ENCODE results near the gene COPG2. TPM values are rescaled to one million over a fixed set of nuclear protein-coding genes. Genes with fewer than 3 reads are reported as not detected.

COPG2 gene
- total and polyA plus RNA-seq, 2 of the 13 experiments (the other 11 are each of a cell fraction or from before 2014, with no cell fraction given), result 14.1 to 17.7 TPM

DNA sequence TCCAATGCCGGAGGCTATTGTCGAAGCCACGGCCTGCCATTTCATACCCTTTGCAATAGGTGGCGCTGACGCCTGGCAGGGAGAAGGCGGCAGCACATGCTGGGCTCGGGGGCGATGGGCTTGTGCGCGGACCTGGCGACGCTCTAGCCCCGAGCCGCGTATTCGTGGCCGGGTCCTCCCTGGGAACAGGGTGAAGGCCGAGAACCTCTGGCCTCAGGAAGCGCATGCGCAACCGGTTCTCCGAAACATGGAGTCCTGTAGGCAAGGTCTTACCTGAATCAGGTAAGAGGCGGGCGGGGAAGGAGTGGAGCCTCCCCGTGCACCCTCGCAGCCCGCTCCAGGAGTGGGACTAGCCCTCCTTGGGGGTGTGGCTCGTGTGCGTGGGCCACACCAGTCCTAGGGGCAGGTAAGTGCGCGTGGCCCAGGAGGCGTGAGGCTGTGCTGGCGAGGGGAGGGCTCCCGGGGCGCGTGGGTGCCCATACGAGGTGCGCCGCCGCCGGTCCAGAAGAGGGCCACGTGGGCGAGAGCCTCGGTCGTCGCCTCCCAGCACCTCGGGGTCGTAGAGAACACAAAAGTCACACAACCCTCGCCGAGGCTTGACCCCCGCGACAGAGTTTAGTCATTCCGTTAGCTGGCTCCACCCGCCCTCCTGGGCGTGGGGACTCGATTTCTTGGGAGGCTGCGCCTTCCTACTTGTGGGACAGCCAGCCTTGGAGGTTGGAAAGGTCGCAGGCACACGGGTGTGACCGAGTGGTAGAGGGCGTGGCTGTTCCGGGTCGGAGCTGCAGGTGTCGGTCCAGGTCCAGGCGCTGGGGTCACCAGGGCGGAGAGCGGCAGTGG is 182.2 kb downstream of the COPG2 start (continued):
- TF ChIP-seq, protein P1, sequence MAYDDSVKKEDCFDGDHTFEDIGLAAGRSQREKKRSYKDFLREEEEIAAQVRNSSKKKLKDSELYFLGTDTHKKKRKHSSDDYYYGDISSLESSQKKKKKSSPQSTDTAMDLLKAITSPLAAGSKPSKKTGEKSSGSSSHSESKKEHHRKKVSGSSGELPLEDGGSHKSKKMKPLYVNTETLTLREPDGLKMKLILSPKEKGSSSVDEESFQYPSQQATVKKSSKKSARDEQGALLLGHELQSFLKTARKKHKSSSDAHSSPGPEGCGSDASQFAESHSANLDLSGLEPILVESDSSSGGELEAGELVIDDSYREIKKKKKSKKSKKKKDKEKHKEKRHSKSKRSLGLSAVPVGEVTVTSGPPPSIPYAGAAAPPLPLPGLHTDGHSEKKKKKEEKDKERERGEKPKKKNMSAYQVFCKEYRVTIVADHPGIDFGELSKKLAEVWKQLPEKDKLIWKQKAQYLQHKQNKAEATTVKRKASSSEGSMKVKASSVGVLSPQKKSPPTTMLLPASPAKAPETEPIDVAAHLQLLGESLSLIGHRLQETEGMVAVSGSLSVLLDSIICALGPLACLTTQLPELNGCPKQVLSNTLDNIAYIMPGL (CRISPR knock-in tag; IDR thresholded peaks at IDR 0.05; ENCODE audit: borderline replicate concordance in 1 of 2, low read depth in 1 of 2), result peak; percentile 70 to 89
- TF ChIP-seq ZMYM2 (CRISPR knock-in tag; IDR thresholded peaks at IDR 0.05) (no peak), ZBTB8A (CRISPR knock-in tag; IDR thresholded peaks at IDR 0.05; ENCODE audit: borderline replicate concordance, low read depth) (no peak), ZNF792 (CRISPR knock-in tag; IDR thresholded peaks at IDR 0.05) (peak; percentile 86), NFYB (CRISPR knock-in tag; IDR thresholded peaks at IDR 0.05) (no peak), IRX3 (CRISPR knock-in tag; IDR thresholded peaks at IDR 0.05; ENCODE audit: borderline replicate concordance, low read depth) (peak; percentile 70; the same call in 1 of the 2 replicates), ZFP37 (CRISPR knock-in tag; IDR thresholded peaks at IDR 0.05; ENCODE audit: borderline replicate concordance) (no peak), ELF4 (CRISPR knock-in tag; IDR thresholded peaks at IDR 0.05; ENCODE audit: borderline replicate concordance) (no peak), ARNT (IDR thresholded peaks at IDR 0.05) (no peak), ZNF431 (CRISPR knock-in tag; IDR thresholded peaks at IDR 0.05; ENCODE audit: borderline replicate concordance, low read depth) (peak; percentile 54), STAG1 (CRISPR knock-in tag; IDR thresholded peaks at IDR 0.05) (peak; percentile 73), NFE2L2 (IDR thresholded peaks at IDR 0.05; ENCODE audit: low read length) (no peak), RFX1 (IDR thresholded peaks at IDR 0.05) (no peak), ZNF124 (CRISPR knock-in tag; IDR thresholded peaks at IDR 0.05) (peak; percentile 89; the same call in 1 of the 2 replicates), DR1 (CRISPR knock-in tag; IDR thresholded peaks at IDR 0.05) (0 out of 2 replicates have a peak, but pooled peaks have one; percentile 45), SIN3B (IDR thresholded peaks at IDR 0.05; ENCODE audit: low read length) (no peak), CREM (IDR thresholded peaks at IDR 0.05) (peak; percentile 26; the same call in 1 of the 2 replicates), CREM (CRISPR knock-in tag; IDR thresholded peaks at IDR 0.05) (no peak), ZNF83 (CRISPR knock-in tag; IDR thresholded peaks at IDR 0.05; ENCODE audit: borderline replicate concordance) (no peak), EP300 (IDR thresholded peaks at IDR 0.05; ENCODE audit: low read depth in 2 of 2, low read length in 2 of 2) (no peak), EP300 (CRISPR knock-in tag; IDR thresholded peaks at IDR 0.05; ENCODE audit: borderline replicate concordance) (no peak; the same call in 1 of the 2 replicates), ZNF230 (CRISPR knock-in tag; IDR thresholded peaks at IDR 0.05) (no peak), ETV6 (CRISPR knock-in tag; conservative IDR thresholded peaks at IDR 0.05) (peak; percentile 75; the same call in 1 of the 2 replicates), PCBP1 (IDR thresholded peaks at IDR 0.05; ENCODE audit: borderline replicate concordance, low read depth, low read length) (no peak), MEIS2 (CRISPR knock-in tag; IDR thresholded peaks at IDR 0.05) (no peak; the same call in none of the 2 replicates), RCOR2 (CRISPR knock-in tag; IDR thresholded peaks at IDR 0.05) (no peak), MBNL3 (CRISPR knock-in tag; conservative IDR thresholded peaks at IDR 0.05) (no peak), TEAD2 (CRISPR knock-in tag; IDR thresholded peaks at IDR 0.05) (no peak), HCFC1 (IDR thresholded peaks at IDR 0.05; ENCODE audit: low read depth, low read length) (no peak; the same call in 1 of the 2 replicates), KDM6A (CRISPR knock-in tag; IDR thresholded peaks at IDR 0.05; ENCODE audit: low read depth) (no peak)
- TF ChIP-seq, protein P2, sequence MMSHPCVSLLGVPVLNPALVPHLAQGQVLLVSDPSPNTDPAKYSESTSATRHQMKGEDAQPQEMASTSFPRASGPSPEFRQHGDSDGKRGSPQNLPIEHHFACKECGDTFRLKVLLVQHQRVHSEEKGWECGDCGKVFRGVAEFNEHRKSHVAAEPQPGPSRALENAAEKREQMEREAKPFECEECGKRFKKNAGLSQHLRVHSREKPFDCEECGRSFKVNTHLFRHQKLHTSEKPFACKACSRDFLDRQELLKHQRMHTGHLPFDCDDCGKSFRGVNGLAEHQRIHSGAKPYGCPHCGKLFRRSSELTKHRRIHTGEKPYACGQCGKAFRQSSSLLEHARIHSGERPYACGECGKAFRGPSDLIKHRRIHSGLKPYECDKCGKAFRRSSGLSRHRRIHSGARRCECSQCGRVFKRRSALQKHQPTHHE (CRISPR knock-in tag; IDR thresholded peaks at IDR 0.05; ENCODE audit: borderline replicate concordance), result no peak; the same call in 1 of the 2 replicates
